Activated CD4-positive, alpha-beta T cell treated with anti-CD3 and anti-CD28 coated beads for 36 hours (primary cell): ENCODE results near the gene OPRD1. TPM values are rescaled to one million over a fixed set of nuclear protein-coding genes. Genes with fewer than 3 reads are reported as not detected.
"Not testable (repeated sequence)": the region's sequence is repeated elsewhere in the genome, so short reads cannot be mapped to it uniquely, and the experiment has no call there.

Experiments used
- ATAC-seq: fragments of 200-7000 bp; cut with Tn5 transposase; one replicate; pipeline ENCODE4 v1.10.0; 2021; ENCODE audit warnings: mild to moderate bottlenecking, moderate library complexity
- CTCF ChIA-PET: fragments of 350-600 bp; sonication (Branson Sonifier 250); formaldehyde crosslinking; loops from one replicate; lab custom pipeline; 2021; ENCODE audit warnings: antibody characterized with exemption; lab: Charles Lee
- POLR2A ChIA-PET: fragments of 350-600 bp; sonication (Branson Sonifier 250); formaldehyde crosslinking; loops from one replicate; lab custom pipeline; 2021; ENCODE audit warnings: antibody characterized with exemption, inconsistent platforms; lab: Charles Lee
- DNase-seq: peaks from one replicate; pipeline ENCODE4 v3.0.0-alpha.2; 2020
- H3K27ac Mint-ChIP-seq: one replicate; pipeline ENCODE4 v1.8.0; 2021; ENCODE audit warnings: mixed read lengths
- H3K27me3 Mint-ChIP-seq: one replicate; pipeline ENCODE4 v1.8.0; 2021; ENCODE audit warnings: mixed read lengths
- H3K36me3 Mint-ChIP-seq: one replicate; pipeline ENCODE4 v1.8.0; 2021; ENCODE audit warnings: low read depth, mixed read lengths
- H3K4me1 Mint-ChIP-seq: one replicate; pipeline ENCODE4 v1.8.0; 2021; ENCODE audit warnings: mixed read lengths
- H3K4me3 Mint-ChIP-seq: one replicate; pipeline ENCODE4 v1.8.0; 2021; ENCODE audit warnings: mild to moderate bottlenecking, moderate library complexity, mixed read lengths
- H3K9me3 Mint-ChIP-seq: one replicate; pipeline ENCODE4 v1.8.0; 2021; ENCODE audit warnings: low read depth, mixed read lengths
- intact Hi-C, 2 experiments: fragments of 100-400 bp; cut with DNase I in 1 of 2; cut with micrococcal nuclease in 1 of 2; formaldehyde crosslinking; loops; one replicate each; pipeline versions ENCODE4 v1.14.2 to v1.15.1; 2022 to 2024; cut with DNase I, micrococcal nuclease
- total RNA-seq, 2 experiments: library from RNA; stranded (reverse); gene quantifications; one replicate each; pipeline ENCODE4 v1.2.3, GENCODE V29; 2021

Gene OPRD1
- total RNA-seq, 2 experiments from 2014 or later = 0.02 TPM; not detected in 1

DNA sequence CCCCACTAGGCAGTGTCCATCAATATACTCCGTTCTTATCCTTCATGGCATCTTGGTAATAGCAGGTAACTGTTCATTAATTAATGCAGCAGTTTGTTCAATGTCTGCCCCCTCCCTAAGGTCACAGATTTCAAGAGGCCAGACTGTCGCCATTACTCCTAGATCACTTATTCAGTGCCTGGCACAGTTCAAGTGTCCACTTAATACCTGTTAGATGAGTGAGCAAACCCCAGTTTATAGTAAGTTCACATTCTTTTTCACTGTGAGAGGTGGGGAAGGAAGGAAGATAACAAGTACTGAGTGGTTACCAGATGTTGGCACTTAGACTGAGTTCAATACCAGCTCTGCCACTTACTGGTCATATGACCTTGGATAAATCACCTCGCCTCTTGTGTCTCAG, 36.4 kb downstream of the OPRD1 start:
- Mint-ChIP-seq H3K4me3 (no peak overlapping the region), H3K27me3 (no peaks in the 10 kb centered on the region), H3K27ac (no peak overlapping the region), H3K9me3 (no peaks in the 10 kb centered on the region), H3K36me3 (no peaks in the 10 kb centered on the region), H3K4me1 (peaks cover 9% of the 10 kb centered on the region)
- ATAC-seq (no peak), DNase-seq (no peak)
- POLR2A ChIA-PET = no interaction called here
- CTCF ChIA-PET = interaction anchor here (1.4 kb wide), 1 partner anchor 29 kb away, joined by 3 read pairs; no protein-coding TSS in a partner anchor
- intact Hi-C loops = no loop called here

DNA sequence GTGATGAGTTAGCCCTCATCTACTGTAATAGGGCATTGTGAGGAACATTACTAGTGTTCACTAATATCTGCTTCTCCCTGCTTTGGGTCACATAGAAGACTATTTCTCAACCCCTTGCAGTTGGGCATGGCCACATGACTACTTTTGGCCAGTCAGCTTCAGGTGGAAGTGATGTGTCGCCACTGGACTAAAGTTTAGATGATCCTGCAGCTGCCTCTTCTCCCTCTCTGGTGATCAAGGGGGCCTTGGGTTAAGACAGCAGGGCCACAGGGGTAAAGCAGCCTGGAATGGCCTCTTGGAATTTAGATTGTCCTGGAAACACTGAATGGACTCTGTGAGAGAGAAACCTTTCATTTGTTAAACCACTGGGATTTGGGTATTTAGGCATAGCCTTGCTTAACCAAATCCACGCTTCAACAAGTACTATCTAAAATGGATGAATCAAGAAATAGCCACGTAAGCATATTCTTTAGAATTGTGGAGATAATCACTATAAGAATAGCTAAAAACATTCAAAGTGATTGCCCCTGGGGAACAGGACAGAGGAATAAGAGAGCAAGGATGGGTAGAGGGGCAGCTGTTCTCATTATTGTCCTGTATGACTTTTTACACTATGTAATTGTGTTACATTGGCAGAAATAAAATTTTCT, 41.2 kb downstream of the OPRD1 start:
- POLR2A ChIA-PET = no interaction called here
- Mint-ChIP-seq H3K4me3 (no peak overlapping the region), H3K36me3 (no peaks in the 10 kb centered on the region), H3K4me1 (no peaks in the 10 kb centered on the region), H3K27ac (no peak overlapping the region), H3K9me3 (no peaks in the 10 kb centered on the region), H3K27me3 (peaks cover 6% of the 10 kb centered on the region)
- DNase-seq (no peak), ATAC-seq (no peak)
- intact Hi-C loops = no loop called here
- CTCF ChIA-PET = interaction anchor here (1.0 to 1.8 kb wide), 3 partner anchors 24 to 181 kb away, joined by 3 to 5 read pairs (median 4); no protein-coding TSS in a partner anchor

DNA sequence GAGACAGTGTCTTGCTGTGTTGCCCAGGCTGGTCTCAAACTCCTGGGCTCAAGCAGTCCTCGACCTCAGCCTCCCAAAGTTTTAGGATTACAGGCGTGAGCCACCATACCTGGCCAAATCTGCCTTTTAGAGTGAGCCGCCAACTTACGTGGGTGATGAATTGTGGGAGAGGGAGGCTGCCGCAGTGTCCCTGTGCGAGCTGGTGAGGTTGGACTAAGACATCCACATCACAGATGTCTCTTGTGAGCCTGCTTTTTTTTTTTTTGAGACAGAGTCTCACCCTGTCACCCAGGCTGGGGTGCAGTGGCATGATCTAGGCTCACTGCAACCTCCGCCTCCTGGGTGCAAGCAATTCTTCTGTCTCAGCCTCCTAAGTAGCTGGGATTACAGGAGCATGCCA, 42.4 kb downstream of the OPRD1 start:
- H3K9me3 Mint-ChIP-seq, POLR2A ChIA-PET, H3K27me3 Mint-ChIP-seq, H3K36me3 Mint-ChIP-seq, H3K27ac Mint-ChIP-seq, H3K4me3 Mint-ChIP-seq, H3K4me1 Mint-ChIP-seq, intact Hi-C loops, ATAC-seq, DNase-seq: not testable (repeated sequence)
- CTCF ChIA-PET = interaction anchor here (1.0 to 1.8 kb wide), 3 partner anchors 23 to 180 kb away, joined by 3 to 5 read pairs (median 4); no protein-coding TSS in a partner anchor

DNA sequence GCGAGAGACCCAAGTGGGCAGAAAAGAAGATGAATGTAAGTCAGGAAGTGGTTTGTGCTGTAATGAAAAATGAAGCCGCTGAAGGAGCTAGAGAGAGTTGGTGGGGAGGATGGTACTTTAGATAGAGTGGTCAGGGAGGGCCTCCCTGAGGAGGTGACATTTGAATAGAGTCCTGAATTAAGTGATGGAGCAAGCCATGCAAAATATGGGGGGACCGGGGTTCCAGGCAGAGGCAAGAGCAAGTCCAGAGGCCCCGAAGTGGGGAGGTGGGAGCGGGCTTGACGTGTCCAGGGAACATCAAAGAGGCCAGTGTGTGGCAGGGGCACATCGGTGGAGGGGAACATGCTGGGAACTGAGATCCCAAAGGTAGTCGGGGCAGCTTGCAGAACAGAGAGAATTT, 43.1 kb downstream of the OPRD1 start:
- Mint-ChIP-seq H3K27me3 (peaks cover 6% of the 10 kb centered on the region), H3K36me3 (no peaks in the 10 kb centered on the region), H3K9me3 (no peaks in the 10 kb centered on the region), H3K4me1 (no peaks in the 10 kb centered on the region), H3K27ac (no peak overlapping the region), H3K4me3 (no peak overlapping the region)
- ChIA-PET POLR2A (no interaction called here), CTCF (interaction anchor here (1.0 to 1.8 kb wide), 2 partner anchors 22 to 70 kb away, joined by 3 to 5 read pairs; no protein-coding TSS in a partner anchor)
- intact Hi-C loops = no loop called here
- DNase-seq (no peak), ATAC-seq (no peak)

DNA sequence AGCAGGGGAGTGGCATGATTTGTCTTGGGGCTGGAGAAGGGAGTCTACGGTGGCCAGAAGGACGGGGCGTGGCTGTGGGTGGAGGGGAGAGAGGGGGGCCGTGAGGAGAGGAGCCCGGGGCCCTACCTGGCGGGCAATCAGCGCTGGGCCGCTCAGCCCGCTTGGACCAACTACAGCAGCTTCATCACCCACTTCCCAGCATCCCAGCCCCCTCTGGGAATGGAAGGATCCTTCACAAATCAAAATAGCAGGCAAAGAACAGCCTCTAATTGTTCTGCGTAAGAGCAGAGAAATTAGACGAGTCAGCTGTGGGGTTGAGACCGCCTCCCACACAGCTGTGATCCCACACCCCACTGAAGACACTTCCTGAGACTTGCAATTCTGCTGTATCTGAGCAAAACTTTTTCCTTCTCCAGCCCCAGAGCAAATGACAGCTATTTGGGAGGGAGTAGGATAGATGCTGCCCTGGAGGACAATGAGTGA, 43.5 kb downstream of the OPRD1 start:
- ChIA-PET CTCF (interaction anchor here (1.0 kb wide), 1 partner anchor 21 kb away, joined by 3 read pairs; no protein-coding TSS in a partner anchor), POLR2A (no interaction called here)
- H3K4me1 Mint-ChIP-seq = no peaks in the 10 kb centered on the region
- no peaks in the 10 kb centered on the region for H3K9me3 Mint-ChIP-seq
- no peak overlapping the region for H3K27ac Mint-ChIP-seq
- intact Hi-C loops = no loop called here
- DNase-seq (no peak), ATAC-seq (no peak)
- peaks cover 6% of the 10 kb centered on the region for H3K27me3 Mint-ChIP-seq
- no peaks in the 10 kb centered on the region for H3K36me3 Mint-ChIP-seq
- no peak overlapping the region for H3K4me3 Mint-ChIP-seq

DNA sequence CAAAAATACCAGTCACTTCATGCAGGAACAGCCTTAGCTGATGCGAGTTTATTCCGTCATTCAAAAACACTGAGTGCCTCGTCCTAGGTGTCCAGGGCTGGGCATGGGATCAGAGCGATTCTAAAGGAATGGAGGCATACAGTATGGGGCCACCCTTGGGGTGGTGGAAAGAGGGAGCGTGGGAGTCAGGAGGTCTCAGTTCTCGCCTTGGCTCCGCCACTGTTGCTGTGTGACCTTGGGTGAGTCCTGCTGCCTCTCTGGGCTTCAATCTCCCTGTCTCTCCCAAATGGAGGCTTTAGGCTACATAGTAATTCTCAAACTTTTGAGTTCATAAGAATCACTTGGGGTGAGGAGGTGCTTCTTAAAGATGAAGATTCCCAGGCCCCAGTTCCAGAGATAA, 44.0 kb downstream of the OPRD1 start:
- POLR2A ChIA-PET = no interaction called here
- no peaks in the 10 kb centered on the region for H3K9me3 Mint-ChIP-seq
- peaks cover 6% of the 10 kb centered on the region for H3K27me3 Mint-ChIP-seq
- no peak overlapping the region for H3K4me3 Mint-ChIP-seq
- no peaks in the 10 kb centered on the region for H3K36me3 Mint-ChIP-seq
- ATAC-seq = no peak
- DNase-seq = no peak
- H3K27ac Mint-ChIP-seq = no peak overlapping the region
- H3K4me1 Mint-ChIP-seq = no peaks in the 10 kb centered on the region
- intact Hi-C loops = no loop called here
- CTCF ChIA-PET = no interaction called here

DNA sequence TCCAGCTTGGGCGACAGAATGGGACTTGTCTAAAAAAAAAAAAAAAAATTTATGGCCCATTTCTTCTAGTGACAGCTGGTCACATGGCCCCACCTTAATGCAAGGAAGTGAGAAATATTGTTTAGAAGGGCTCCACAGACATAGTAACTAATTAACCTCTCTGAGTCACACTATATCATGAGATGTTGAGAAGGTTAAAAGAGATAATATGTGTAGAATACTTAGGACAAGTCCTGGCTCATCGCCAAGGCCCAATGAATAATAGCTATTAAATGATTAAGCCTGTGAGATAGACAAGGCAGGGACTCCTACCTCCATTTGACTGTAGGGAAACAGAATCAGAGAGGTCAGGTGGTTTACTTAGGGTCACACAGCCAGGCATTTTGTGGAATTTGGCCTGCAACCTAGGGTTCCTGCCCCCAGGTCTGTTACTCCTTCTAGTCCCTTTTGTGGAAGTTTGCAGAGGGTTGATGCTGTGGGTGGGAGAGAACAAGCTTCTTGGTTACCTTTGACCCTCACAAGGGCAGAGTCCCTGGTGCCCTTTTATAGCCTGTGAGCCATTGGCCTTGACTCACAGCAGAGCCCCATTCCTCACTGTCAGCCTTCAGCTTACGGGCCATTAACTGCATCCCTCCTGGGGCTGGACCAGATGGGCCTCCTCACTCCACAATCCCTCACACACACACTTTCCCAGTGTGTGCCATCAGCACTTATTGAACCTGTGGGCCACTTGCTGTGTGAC, 48.5 kb downstream of the OPRD1 start:
- no peaks in the 10 kb centered on the region for H3K36me3 Mint-ChIP-seq
- H3K4me3 Mint-ChIP-seq = no peak overlapping the region
- H3K9me3 Mint-ChIP-seq = no peaks in the 10 kb centered on the region
- intact Hi-C loops = no loop called here
- H3K4me1 Mint-ChIP-seq = no peaks in the 10 kb centered on the region
- DNase-seq = no peak
- no peaks in the 10 kb centered on the region for H3K27me3 Mint-ChIP-seq
- no peak overlapping the region for H3K27ac Mint-ChIP-seq
- CTCF ChIA-PET = interaction anchor here (0.5 to 1.0 kb wide), 5 partner anchors 16 to 515 kb away, joined by 3 to 4 read pairs (median 3); no protein-coding TSS in a partner anchor
- POLR2A ChIA-PET = no interaction called here
- no peak for ATAC-seq

DNA sequence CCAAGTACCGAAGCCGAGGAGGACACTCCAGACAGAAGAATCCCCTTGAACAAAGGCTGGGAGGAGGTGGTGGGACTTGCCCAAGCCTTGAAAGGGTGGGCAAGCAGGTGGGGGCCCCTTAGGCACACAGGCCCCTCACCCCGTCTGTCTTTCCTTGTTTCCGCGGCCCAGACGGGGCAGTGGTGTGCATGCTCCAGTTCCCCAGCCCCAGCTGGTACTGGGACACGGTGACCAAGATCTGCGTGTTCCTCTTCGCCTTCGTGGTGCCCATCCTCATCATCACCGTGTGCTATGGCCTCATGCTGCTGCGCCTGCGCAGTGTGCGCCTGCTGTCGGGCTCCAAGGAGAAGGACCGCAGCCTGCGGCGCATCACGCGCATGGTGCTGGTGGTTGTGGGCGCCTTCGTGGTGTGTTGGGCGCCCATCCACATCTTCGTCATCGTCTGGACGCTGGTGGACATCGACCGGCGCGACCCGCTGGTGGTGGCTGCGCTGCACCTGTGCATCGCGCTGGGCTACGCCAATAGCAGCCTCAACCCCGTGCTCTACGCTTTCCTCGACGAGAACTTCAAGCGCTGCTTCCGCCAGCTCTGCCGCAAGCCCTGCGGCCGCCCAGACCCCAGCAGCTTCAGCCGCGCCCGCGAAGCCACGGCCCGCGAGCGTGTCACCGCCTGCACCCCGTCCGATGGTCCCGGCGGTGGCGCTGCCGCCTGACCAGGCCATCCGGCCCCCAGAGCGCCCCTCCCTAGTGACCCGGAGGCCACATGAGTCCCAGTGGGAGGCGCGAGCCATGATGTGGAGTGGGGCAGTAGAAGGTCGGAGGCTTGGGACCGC, 50.8 kb downstream of the OPRD1 start:
- Mint-ChIP-seq H3K27ac (no peak overlapping the region), H3K4me1 (no peaks in the 10 kb centered on the region), H3K9me3 (no peaks in the 10 kb centered on the region), H3K27me3 (peaks cover 3% of the 10 kb centered on the region), H3K36me3 (no peaks in the 10 kb centered on the region), H3K4me3 (no peak overlapping the region)
- ChIA-PET POLR2A (no interaction called here), CTCF (interaction anchor here (0.6 kb wide), 1 partner anchor 19 kb away, joined by 3 read pairs; no protein-coding TSS in a partner anchor)
- intact Hi-C loops = no loop called here
- DNase-seq (no peak), ATAC-seq (no peak)

DNA sequence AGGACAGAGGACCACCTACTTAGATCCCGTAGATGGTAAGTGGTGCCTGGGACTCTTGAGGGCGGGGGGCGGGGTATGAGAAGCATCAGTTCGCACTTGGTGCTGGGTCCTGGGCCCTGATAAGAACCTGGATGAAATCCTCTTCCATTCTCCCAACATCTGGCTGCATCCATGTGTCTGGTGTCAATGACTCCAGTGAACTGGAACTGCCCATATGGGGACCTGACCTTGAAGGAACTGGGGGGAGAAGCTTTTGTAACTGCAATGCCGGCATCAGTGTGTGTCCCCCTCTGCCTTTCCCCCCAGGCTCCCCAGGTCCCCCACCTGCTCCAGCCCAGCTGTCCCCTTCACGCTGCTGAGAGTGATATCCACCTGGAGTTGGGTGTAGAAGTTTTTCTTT, 52.7 kb downstream of the OPRD1 start:
- DNase-seq = no peak
- Mint-ChIP-seq H3K27ac (no peak overlapping the region), H3K4me1 (no peaks in the 10 kb centered on the region), H3K36me3 (no peaks in the 10 kb centered on the region), H3K27me3 (peaks cover 3% of the 10 kb centered on the region), H3K9me3 (no peaks in the 10 kb centered on the region), H3K4me3 (no peak overlapping the region)
- no peak for ATAC-seq
- POLR2A ChIA-PET = no interaction called here
- CTCF ChIA-PET = no interaction called here
- intact Hi-C loops = no loop called here

DNA sequence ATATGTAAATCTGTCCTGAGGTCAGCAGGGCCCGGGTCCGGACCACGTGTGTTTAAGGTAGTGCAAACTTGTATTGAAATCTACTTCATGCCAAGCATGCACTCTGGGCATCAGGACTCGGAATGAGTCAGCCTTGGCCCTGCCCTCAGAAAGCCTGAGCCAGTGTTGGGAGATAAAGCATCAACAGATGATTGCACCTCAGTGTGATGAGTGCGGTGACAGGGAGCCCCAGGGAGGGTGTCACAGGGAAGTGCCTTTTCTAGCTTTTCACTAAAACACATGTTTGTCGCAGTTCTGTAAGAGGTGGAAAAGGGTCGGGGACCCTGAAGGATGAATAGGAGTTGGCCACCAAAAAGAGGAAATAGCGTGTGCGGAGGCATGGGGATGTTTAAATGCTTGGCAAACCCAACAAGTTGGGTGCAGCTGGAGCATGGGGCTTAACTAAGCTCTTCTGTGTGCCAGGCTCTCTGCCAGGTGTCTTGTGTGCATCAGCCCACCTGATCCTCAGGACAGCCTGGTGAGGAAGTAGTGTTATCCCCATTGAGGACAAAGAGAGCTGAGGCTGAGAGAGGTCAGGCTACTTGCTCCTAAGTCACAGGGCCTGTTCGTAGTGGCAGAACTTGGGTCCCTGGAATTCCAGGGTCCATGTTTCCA, 54.2 kb downstream of the OPRD1 start:
- intact Hi-C loops = no loop called here
- no peak for ATAC-seq
- Mint-ChIP-seq H3K27me3 (peaks cover 3% of the 10 kb centered on the region), H3K27ac (no peak overlapping the region), H3K9me3 (no peaks in the 10 kb centered on the region), H3K4me3 (no peak overlapping the region), H3K36me3 (no peaks in the 10 kb centered on the region), H3K4me1 (no peaks in the 10 kb centered on the region)
- ChIA-PET CTCF (interaction anchor here (0.6 to 1.5 kb wide), 3 partner anchors 11 to 316 kb away, joined by 3 to 11 read pairs (median 5); no protein-coding TSS in a partner anchor), POLR2A (no interaction called here)
- DNase-seq = no peak

DNA sequence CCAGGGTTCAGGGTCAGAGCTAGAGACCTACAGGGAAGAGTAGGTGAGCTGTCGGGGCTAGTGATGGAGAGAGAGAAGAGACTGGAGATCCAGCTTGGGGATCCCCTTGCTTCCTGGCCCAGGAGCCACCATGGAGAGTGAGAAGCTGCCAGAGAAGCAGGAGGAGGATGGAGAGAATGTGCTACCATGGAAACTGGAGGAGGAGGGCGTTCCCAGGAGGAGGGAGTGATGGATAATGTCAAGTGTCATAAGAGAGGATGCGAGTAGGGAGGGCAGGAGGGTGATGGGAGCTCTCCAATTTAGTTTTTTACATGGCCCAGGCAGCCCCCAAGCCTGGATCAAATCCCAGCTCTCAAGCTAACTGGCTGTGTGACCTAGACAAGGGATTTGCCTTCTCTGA, 55.9 kb downstream of the OPRD1 start:
- ChIA-PET CTCF (interaction anchor here (1.0 to 1.2 kb wide), 2 partner anchors 9 kb away, joined by 4 to 8 read pairs; no protein-coding TSS in a partner anchor), POLR2A (no interaction called here)
- Mint-ChIP-seq H3K27ac (no peak overlapping the region), H3K36me3 (no peaks in the 10 kb centered on the region), H3K4me3 (no peak overlapping the region), H3K4me1 (no peaks in the 10 kb centered on the region), H3K27me3 (peaks cover 3% of the 10 kb centered on the region), H3K9me3 (no peaks in the 10 kb centered on the region)
- intact Hi-C loops = no loop called here
- DNase-seq (no peak), ATAC-seq (no peak)
